ENCODE data around the gene SRBD1.

- TF ChIP-seq CTCF (IDR thresholded peaks at IDR 0.05) (no peak), EP300 (IDR thresholded peaks at IDR 0.05; ENCODE audit: low read depth) (no peak), POLR2AphosphoS5 (IDR thresholded peaks at IDR 0.05) (no peak)
These were observed 24.9 kb upstream of the SRBD1 start for GRCh38 chr2:45636008-45636407.

Measured in transverse colon (tissue), 4 donors.